Left lobe of liver (tissue), 2 donors: ENCODE data around the gene EVX2. TPM values are rescaled to one million over a fixed set of nuclear protein-coding genes. Genes with fewer than 3 reads are reported as not detected.

Source experiments
- ATAC-seq: fragments of 200-7000 bp; cut with Tn5 transposase; one replicate; pipeline ENCODE4 v1.9.1; 2020; ENCODE audit warnings: mild to moderate bottlenecking, moderate library complexity
- DNase-seq: peaks from one replicate; pipeline ENCODE4 v3.0.0-alpha.2; 2020; ENCODE audit warnings: low spot score
- total RNA-seq: library from RNA; stranded (reverse); gene quantifications from one replicate; pipeline ENCODE4 v1.2.1, GENCODE V29; 2021
- donor health status: DM: no; HTN: no; CAD: no; lungs with moderate emphysema.
- donor health status: DM: no; HTN: yes; CAD: no.

Gene EVX2
- total RNA-seq, 1 donor from 2014 or later, result not detected

- DNase-seq, result no peak
- no peak for ATAC-seq
Measured at GRCh38 chr2:176122052-176122682, 38.4 kb upstream of the EVX2 start.

DNA sequence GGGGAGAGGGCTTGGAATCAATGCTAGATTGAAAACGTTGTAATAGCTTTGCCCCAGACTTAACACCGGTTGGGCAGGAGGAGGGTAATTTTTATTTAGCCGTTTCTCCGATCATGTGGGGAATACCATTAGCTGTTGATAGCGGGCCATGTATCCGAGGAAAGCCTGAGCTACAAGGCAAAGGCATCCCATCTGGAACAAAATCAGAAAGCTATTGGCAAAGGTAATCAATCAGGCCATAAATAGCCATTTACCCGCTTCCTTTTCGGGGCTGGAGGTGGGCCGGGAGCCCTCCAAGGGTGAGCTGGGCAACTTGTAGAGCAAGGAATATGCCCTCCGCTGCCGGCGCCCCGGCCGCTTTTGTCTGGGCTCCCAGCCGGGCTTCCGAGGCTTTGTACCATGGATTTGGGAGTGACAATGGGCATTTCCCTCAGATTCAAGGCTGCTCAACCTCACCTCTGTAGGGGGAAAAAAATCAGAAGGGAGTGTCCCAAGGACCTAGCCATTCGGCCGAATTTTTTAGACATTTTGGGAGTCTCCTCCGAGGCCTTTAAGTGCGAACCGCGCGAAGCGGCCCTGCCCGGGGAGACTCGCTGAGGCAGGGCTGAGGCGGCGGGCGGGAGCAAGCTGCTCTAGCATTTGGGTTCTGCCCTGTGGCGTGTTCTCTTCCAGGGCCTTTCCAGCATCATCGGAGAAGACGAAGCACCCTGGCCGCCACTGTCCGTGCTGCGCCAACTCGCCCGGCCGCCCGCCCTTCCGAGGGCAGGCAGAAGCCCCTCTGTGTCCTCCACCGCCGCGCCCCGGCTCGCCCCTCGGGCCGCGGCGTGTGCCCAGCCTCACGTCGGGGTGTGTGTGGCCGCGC is 37.7 kb upstream of the EVX2 start:
- no peak for ATAC-seq
- no peak for DNase-seq

DNA sequence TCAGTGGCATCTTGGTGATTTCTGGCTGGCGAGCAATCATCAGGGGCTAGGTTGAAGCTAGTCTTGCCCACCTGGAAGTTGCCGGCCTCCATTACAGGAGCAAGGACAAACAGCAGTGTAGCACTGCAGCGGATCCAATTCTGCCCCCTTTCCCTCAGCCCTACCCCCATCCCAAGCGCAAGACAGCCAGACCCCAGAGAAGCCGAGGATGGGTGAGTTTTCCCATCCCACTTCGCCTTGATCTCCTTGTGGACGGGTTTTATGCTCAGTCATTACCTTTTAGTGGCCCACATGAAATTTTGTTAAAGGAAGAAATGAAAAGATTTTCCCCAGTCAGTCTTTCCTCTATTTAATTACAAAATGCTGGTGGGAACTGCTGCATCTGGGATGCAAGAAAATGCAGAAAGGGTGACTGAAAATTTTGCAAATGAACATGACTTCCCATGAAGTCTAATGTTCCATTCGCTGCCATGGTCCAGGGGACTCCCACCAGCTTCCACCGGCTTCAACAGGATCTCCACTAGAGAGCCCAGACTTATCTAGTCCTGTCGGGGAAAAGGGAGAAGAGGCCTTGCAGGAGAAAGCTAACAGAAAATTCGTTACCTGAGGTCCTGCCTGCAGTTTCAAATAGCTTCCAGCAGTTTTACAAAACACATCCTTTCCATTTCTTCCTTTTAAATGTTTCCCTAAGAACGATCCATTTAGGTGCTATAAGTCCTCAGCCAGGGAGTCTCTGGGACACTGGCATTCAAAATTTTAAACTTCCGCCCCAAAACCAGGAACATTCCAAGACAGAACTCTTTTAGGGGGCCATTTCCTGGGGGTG is 36.8 kb upstream of the EVX2 start:
- DNase-seq (no peak), ATAC-seq (no peak)

GRCh38 chr2:176118601-176119339 is 35.0 kb upstream of the EVX2 start:
- ATAC-seq, result no peak
- no peak for DNase-seq

- DNase-seq (no peak), ATAC-seq (no peak)
Measured at GRCh38 chr2:176117823-176118371, 34.1 kb upstream of the EVX2 start.

DNA sequence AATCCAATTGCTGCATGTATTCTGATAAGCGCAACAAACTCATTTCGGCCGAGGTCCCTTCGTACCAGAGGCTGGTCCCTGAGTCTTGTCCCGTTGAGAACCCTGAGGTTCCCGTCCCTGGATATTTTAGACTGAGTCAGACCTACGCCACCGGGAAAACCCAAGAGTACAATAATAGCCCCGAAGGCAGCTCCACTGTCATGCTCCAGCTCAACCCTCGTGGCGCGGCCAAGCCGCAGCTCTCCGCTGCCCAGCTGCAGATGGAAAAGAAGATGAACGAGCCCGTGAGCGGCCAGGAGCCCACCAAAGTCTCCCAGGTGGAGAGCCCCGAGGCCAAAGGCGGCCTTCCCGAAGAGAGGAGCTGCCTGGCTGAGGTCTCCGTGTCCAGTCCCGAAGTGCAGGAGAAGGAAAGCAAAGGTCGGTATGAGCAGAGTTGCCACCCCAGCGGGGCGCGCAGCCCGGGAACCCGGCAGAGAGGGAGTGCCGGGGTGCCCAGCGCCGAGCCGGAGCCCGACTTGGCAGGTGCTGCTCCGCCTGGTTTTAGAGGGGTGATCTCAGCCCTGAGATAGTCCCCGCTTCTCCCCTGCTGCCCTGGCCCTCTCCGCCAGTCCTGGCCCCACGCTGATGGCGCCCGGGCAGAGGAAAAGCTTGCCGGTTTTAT is 33.5 kb upstream of the EVX2 start:
- DNase-seq (no peak), ATAC-seq (no peak)

- no peak for DNase-seq
- peak; percentile 24 for ATAC-seq
Measured at GRCh38 chr2:176115883-176116813, 32.4 kb upstream of the EVX2 start, which contains the start of gene HOXD10. TSS of gene HOXD10 (plus strand) at chr2:176116778. CDS start at chr2:176116834, 56 bp downstream.

GRCh38 chr2:176114930-176115625 is 31.3 kb upstream of the EVX2 start:
- ATAC-seq (no peak), DNase-seq (no peak)

GRCh38 chr2:176114120-176114929 is 30.6 kb upstream of the EVX2 start:
- ATAC-seq, result no peak

GRCh38 chr2:176112375-176113302 is 28.9 kb upstream of the EVX2 start:
- ATAC-seq, result no peak
- DNase-seq, result no peak

More at GRCh38 chr2:176114120-176114929, 30.6 kb upstream of the EVX2 start:
- no peak for DNase-seq

DNA sequence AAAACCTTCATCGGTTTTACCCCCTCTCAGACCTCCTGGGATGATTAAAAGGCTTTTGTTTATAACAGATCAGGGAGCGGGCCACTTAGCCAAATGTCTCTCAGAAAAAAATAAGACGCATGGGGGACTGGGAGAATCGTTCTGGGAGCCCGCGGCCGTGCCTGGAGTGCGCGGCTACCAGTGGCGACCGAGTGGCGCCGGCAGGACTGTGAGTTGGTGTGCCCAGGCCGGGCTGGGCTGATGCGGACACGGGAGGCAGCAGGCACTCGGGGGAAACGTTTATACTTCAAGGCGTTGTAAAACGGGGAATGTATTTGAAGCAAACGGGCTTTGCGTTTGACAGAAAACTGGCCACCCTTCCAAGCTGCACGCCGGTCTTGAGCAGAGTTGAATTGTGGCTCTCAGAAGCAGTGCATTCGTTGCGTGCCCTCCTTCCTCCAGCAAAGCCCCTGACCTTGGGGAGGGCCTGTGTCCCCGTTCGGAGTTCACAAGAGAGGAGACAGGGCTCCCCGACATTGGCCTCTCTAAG is 28.1 kb upstream of the EVX2 start:
- DNase-seq, result no peak
- ATAC-seq, result no peak

DNA sequence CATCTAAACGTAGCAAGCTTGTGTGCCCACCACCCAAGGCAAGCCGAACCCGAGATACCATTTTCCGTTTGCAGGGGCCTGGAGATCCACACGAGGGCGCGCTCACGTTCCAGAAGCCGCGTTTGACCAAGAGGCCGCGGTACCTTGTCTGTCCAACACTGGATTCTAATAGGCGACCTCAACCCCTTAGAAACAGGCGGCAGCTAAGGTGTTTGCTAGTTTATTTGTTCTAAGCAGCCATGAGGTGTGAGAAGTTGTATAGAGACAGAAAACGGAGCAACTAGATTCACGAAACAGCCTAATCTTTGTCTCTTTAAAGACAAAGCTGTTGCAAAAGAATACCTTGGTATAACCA is 27.5 kb upstream of the EVX2 start:
- ATAC-seq, result peak; percentile 60
- DNase-seq, result no peak

- ATAC-seq (no peak), DNase-seq (no peak)
Measured at GRCh38 chr2:176110415-176111308, 26.9 kb upstream of the EVX2 start.

- no peak for DNase-seq
Measured at GRCh38 chr2:176109946-176110345, 26.2 kb upstream of the EVX2 start.

More at GRCh38 chr2:176109946-176110345, 26.2 kb upstream of the EVX2 start:
- ATAC-seq, result no peak
